ENCODE measurements around the gene EFNA2.

The EFNA2 gene

DNA sequence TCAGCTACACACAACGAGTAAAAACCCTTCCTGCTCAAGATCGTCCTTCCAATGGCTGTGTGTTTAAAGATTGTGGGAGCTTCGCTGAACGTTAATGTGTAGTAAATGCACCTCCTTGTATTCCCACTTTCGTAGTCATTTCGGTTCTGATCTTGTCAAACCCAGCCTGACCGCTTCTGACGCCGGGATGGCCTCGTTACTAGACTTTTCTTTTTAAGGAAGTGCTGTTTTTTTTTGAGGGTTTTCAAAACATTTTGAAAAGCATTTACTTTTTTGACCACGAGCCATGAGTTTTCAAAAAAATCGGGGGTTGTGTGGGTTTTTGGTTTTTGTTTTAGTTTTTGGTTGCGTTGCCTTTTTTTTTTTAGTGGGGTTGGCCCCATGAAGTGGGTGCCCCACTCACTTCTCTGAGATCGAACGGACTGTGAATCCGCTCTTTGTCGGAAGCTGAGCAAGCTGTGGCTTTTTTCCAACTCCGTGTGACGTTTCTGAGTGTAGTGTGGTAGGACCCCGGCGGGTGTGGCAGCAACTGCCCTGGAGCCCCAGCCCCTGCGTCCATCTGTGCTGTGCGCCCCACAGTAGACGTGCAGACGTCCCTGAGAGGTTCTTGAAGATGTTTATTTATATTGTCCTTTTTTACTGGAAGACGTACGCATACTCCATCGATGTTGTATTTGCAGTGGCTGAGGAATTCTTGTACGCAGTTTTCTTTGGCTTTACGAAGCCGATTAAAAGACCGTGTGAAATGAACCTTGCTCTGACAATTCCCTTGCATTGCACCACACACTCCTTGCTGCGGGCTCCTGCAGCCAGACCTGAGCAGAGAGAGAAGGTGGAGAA is 13.0 kb upstream of the EFNA2 start:
- peak in 1 of 14 donors; percentile 14 for DNase-seq

- no peak for DNase-seq
These were observed 12.2 kb upstream of the EFNA2 start for GRCh38 chr19:1273263-1274041.

GRCh38 chr19:1274081-1274851 is 11.4 kb upstream of the EFNA2 start:
- DNase-seq = no peak

- DNase-seq = peak in 1 of 14 donors; percentile 66
These were observed 10.8 kb upstream of the EFNA2 start for GRCh38 chr19:1274852-1275259.

DNA sequence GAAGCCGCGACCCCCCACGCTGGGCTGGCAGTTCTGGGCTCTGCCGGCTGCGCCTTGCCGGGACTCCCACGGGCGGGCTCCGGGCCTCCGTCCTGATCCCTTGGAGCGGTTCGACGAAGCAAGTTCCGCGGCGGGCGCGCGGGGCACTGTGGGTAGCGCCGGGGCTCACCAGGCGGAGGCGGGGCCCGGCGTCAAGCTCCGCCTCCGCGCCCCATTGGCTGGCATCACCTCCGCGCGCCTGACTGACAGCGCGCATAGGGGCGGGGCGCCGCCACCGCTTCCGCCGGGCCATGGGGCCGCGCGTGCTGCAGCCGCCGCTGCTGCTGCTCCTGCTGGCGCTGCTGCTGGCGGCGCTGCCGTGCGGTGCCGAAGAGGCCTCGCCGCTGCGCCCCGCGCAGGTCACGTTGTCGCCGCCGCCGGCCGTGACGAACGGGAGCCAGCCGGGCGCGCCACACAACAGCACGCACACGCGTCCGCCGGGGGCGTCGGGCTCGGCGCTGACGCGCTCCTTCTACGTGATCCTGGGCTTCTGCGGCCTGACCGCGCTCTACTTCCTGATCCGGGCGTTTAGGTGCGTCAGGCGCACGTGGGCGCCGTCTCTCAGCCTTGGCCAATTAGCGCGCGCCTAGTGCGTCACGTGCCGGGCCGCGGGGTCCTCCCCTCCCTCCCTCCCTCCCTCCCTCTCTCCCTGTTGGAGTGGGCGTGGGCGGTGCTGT is 10.3 kb upstream of the EFNA2 start, which contains the start of gene FAM174C:
TSS of gene FAM174C (plus strand) at position 271 of the 716 bp plus-strand sequence. CDS start at position 291, 20 bp downstream.
- peak; percentile 70 to 96 (median 92) for DNase-seq

DNA sequence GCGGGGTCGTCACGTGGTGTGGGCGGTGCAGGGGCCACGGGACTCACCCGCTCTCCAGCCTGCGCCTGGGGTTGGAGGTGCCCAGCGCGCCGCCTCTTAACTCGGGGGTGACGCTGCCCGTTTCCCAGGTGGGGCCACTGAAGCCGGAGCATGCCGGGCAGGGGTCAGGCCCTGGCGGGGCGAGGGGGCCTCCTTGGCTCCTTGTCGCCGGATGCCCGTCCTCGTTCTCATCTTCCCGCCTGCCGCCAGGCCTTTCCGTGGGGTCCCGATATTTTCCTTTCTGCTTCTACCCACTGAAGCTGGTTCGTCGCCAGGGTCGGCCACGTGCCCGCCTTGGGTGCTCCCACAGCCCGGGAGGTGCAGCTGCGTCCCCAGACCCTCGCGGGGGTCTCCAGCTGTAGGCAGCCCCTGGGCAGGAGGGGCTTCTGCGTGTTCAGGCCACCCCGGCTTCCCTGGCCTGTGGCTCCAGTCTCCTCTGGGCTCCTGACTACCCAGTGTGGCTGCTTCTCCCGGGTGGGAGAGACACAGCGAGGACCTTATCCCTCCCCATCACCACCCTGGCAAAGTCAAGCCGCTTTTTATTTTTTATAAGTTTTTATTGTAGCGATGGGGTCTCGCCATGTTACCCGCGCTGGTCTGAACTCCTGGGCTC is 9.6 kb upstream of the EFNA2 start:
- DNase-seq = peak in 1 of 14 donors; percentile 80

DNA sequence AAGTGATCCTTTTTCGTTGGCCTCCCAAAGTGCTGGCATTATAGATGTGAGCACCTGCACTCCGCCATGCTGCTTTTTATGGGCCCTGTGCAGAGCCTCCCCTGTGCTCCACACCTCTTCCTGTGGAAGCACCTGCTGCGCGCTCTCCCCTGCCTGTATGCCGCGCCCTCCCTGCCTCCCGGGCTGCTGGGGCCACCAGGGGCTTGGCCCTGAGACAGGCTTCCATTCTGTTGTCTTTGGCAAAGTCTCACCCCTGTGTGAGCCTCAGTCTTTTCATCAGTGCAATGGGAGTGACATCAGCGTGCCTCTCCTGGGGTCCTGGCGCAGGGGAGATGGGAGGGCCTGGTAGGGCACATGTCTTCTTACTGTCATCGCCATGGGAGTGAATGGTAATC is 9.0 kb upstream of the EFNA2 start:
- DNase-seq = no peak

GRCh38 chr19:1277061-1277460 is 8.6 kb upstream of the EFNA2 start:
- no peak for DNase-seq

- no peak for DNase-seq
These were observed 7.6 kb upstream of the EFNA2 start for GRCh38 chr19:1278074-1278473.

DNA sequence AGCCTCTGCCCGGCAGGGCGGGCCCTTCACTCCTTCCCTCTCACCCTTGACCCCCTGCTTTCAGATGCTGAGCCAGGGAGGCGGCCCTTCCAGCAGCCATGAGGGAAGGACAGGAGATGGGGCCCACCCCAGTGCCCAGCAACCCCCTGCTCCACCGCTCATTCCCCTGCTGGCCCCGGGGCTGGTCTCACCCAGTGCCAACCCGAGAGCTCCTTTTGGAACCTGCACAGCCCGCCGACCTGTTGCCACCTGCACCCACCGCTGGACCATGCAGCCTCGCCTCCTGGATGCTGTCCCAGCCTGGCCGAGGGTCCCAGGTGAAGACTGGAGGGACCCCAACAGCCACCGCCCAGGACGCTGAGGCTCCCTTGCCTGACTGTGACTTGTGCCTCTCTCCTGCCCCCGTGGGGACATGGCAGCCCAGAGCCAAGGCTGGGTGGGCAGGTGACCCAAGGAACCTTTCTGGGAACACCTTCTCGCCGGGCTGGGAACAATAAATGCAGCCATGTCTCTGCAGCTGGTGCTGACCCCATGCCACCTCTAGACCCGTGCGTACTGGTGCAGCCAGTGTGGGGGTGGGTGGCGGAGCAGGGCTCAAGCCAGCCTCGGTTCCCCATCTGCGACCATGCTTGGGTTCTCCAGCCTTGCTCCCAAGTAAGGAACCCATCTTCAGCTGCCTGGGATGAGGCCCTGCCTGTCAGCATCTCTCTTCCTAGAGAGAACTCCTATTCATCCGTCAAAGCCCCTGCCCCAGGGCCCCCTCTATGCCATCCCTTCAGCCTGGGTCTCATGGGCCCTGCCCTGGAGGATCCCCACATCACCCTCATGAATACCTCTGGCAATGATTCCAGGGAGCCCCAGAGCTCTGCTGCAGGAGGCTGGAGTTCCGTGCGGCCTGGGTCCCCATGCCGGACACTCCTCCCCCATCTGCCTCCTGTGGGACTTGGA is 6.7 kb upstream of the EFNA2 start:
- no peak for DNase-seq

GRCh38 chr19:1279782-1280341 is 5.8 kb upstream of the EFNA2 start:
- peak in 13 of 14 donors; percentile 9 to 82 (median 67) for DNase-seq

DNA sequence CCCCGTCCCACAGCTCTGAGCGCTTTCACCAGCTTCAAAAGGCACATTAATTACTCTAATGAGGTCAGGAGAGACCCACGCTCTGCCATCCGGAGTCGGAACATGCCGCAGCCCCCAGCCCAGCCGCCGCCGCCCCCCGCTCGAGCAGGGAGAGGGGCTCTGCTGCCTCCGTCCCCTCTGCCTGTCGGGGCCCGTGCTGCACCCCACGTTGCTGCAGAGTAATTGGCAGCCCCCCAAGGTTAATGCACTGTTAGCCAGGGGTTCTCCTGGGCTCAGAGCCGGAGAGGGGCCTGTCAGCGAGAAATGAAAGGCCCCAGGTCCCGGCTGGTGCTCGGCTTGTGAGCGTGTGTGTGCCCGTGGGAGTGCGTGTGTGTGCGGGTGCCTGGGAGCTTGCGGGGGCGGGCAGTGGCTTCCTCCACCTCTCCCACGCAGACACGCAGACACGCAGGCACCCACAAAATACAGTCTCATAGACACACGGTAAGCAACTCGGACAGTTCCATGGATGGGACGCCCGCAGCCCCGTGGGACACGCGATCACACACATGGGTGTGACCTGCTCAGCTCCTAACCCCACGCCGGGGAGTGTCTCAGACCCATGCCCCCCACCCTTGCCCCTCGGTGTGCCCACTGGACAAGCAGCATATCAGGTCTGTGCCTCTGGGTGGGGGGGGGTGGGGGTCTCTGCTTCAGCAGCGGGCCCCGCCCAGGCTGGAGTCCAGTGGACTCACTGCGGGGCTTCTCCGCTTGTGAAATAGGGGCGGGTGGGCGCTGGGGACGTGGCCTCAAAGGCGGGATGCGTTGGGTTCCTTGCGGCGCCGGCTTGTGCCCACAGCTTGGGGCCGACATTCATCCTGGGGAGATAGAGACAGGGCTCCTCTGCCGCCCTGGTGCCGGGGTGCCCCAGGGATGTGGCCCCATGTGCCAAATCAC is 4.8 kb upstream of the EFNA2 start:
- no peak for DNase-seq

DNA sequence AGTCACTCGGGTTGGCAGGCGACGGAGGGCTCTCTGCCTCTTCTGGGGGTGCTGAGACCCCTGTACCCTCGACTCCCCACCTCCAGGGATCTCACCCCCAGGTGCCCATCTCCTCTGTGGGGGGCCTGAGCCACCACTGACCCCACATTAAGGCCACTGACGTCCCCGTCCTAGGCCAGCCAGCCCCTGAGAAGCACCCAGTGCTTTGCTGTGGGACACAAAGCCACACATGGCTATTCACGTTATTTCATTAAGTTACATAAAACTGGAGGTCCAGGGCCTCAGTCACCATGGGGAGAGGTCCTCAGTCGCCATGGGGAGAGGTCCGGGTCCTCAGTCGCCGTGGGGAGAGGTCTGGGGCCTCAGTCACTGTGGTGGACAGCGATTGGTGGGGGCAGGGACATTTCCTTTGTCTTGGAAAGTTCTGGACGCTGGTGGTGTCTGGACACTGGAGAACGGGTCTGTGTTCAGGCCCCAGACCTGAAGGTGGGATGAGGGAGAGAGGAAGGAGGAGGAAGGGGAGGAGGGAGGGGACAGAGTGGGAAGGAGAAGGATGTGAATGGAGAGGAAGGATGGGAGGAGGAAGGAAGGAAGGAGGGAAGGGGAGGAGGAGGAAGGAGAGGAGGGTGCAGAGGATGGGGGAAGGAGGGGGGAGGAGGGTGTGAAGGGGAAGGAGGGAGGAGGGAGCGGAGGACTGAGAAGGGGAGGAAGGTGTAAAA is 3.9 kb upstream of the EFNA2 start:
- DNase-seq = no peak

DNA sequence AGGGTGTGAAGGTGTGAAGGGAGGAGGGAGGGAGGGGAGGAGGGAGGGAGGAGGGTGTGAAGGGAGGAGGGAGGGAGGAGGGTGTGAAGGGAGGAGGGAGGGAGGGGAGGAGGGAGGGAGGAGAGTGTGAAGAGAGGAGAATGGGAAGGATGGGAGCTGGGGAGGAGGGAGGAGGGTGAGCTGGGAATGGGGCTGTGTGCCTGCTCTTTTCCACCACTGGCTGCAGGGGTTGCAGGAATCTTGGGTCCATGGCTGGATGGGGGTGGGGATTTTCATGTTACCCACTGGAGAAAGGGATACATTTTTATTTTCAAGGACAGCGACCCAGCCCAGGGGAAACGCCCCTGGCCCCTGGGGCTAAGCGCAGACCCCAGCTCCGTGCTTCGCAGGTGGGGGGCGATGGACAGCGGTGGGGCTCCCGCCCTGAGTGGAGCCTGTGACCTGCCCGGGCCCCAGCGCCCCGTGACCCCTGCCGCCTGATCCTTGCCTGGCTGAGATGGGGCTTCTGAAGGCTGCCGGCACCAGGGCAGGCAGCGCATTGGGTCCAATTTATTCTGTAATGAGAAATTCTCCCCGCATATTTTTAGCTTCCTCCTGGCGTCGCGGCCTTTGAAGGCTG is 3.0 kb upstream of the EFNA2 start:
- no peak for DNase-seq

GRCh38 chr19:1283207-1283916 is 2.3 kb upstream of the EFNA2 start:
- no peak for DNase-seq

GRCh38 chr19:1283917-1284292 is 1.8 kb upstream of the EFNA2 start:
- no peak for DNase-seq
